Measurements from ENCODE around the gene ACOX1. TPM values are rescaled to one million over a fixed set of nuclear protein-coding genes. Genes with fewer than 3 reads are reported as not detected.

Gene ACOX1
- total and polyA plus RNA-seq, 4 donors, result 33.3 to 293 (median 63.4) TPM

DNA sequence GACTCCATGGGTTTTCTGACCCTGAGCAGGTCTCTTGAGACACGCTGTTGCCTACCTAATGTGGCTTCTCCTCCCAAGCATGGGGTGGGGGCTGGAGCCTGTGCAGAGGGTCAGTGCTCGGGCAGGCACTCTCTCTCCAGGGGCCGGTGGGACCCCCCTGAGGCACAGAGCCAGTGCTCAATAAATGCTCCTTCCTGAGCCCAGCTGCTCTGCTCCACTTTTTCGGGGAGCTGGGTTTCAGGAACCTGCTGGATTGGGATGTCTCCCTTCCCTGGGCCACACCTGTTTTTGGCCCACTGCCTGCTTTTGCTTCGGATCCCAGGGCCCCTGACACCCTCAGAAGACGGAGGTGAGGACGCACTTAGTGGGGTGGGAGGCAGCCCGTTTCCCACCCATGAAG, 80.9 kb downstream of the ACOX1 start:
- Histone ChIP-seq H3K9me3 (ENCODE audit: control insufficient read depth in 4 of 4, low read length in 3 of 4) (no peaks in the 10 kb centered on the region), H3K27ac (ENCODE audit: low read depth in 1 of 2, low read length in 2 of 2) (no peak overlapping the region), H3K36me3 (ENCODE audit: control insufficient read depth in 4 of 4, insufficient read depth in 3 of 4, low read depth in 1 of 4, low read length in 3 of 4) (peaks cover 6 to 26% (median 13%) of the 10 kb centered on the region in 4 donors), H3K9ac (ENCODE audit: low read depth in 1 of 2, low read length in 2 of 2) (no peak overlapping the region), H3K4me1 (ENCODE audit: control insufficient read depth in 4 of 4, insufficient read depth in 4 of 4, low read length in 3 of 4) (peaks cover 3 to 40% (median 28%) of the 10 kb centered on the region in 4 donors), H3K4me3 (ENCODE audit: low read depth in 1 of 3, low read length in 3 of 3) (no peak overlapping the region), H3K27me3 (ENCODE audit: control insufficient read depth in 4 of 4, insufficient read depth in 4 of 4, low read length in 3 of 4) (no peaks in the 10 kb centered on the region)
- TF ChIP-seq HNF4G (IDR thresholded peaks at IDR 0.05) (no peak), MAX (IDR thresholded peaks at IDR 0.05) (no peak), YY1 (IDR thresholded peaks at IDR 0.05) (no peak), HNF4A (conservative IDR thresholded peaks at IDR 0.05) (no peak)
- WGBS, result 91% methylated on average over 8 of the region's 8 CpGs
- no peak for DNase-seq (ENCODE audit: low spot score)

- Histone ChIP-seq H3K4me1 (ENCODE audit: control insufficient read depth in 4 of 4, insufficient read depth in 4 of 4, low read length in 3 of 4) (peaks cover 3 to 43% (median 30%) of the 10 kb centered on the region in 4 donors), H3K27ac (ENCODE audit: low read depth in 1 of 2, low read length in 2 of 2) (peak overlapping the region; percentile 78 to 83), H3K9me3 (ENCODE audit: control insufficient read depth in 4 of 4, low read length in 3 of 4) (no peaks in the 10 kb centered on the region), H3K27me3 (ENCODE audit: control insufficient read depth in 4 of 4, insufficient read depth in 4 of 4, low read length in 3 of 4) (no peaks in the 10 kb centered on the region), H3K4me3 (ENCODE audit: low read depth in 1 of 3, low read length in 3 of 3) (peak overlapping the region in 1 of 3 donors; percentile 69), H3K36me3 (ENCODE audit: control insufficient read depth in 4 of 4, insufficient read depth in 3 of 4, low read depth in 1 of 4, low read length in 3 of 4) (peaks cover 6 to 26% (median 13%) of the 10 kb centered on the region in 4 donors), H3K9ac (ENCODE audit: low read depth in 1 of 2, low read length in 2 of 2) (no peak overlapping the region)
- TF ChIP-seq ATF3 (IDR thresholded peaks at IDR 0.05), result no peak
- 75% methylated on average over 37 of the region's 37 CpGs for WGBS
- no peak for DNase-seq (ENCODE audit: low spot score)
Measured at GRCh38 chr17:75897160-75898019, 81.6 kb downstream of the ACOX1 start.

DNA sequence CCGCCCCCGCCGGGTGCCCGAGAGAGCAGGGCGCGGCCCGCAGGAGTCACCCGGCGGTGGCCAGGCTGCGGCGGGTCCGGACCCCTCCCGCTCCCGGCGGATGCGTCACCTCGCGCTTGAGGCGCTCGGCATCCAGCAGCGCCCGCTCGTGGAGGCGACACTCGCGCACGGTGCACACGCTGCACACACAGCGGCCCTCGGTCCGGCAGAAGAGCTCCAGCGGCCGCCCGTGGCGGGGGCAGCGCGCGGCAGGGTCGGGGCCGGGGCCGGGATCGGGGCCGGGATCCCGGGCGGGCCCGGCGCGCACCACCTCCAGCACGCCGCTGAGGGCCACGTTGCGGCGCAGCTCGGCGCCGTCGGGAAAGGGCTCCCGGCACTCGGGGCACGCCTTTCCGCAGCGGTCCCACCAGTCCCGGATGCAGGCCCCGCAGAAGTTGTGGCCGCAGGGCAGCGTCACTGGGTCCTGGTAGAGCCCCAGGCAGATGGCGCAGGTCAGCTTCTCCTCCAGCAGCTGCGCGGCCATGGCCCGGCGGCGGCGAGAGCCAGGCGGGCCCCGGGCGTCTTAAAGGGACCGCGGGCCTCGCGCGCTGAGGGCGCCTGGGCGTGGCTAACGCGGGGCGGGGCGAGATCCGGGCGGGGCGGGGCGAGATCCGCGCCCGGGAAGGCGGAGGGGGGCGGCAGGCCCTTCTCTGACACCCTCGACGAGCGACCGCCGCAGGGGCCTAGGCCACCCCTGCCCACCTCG, 82.4 kb downstream of the ACOX1 start, which contains the start of gene TRIM65:
Gene TRIM65 (minus strand): TSS at position 537 of the 745 bp plus-strand sequence. CDS start 14 bp downstream, at position 523.
- no peaks in the 10 kb centered on the region for H3K27me3 ChIP-seq (ENCODE audit: control insufficient read depth in 4 of 4, insufficient read depth in 4 of 4, low read length in 3 of 4)
- 2% methylated on average over 102 of the region's 102 CpGs for WGBS
- H3K9ac ChIP-seq (ENCODE audit: low read depth in 1 of 2, low read length in 2 of 2), result peak within 1 kb of the TSS in 1 of 2 donors; percentile 76
- no peaks in the 10 kb centered on the region for H3K9me3 ChIP-seq (ENCODE audit: control insufficient read depth in 4 of 4, low read length in 3 of 4)
- peaks cover 7 to 48% (median 36%) of the 10 kb centered on the region in 4 donors for H3K4me1 ChIP-seq (ENCODE audit: control insufficient read depth in 4 of 4, insufficient read depth in 4 of 4, low read length in 3 of 4)
- peaks cover 5 to 22% (median 13%) of the 10 kb centered on the region in 4 donors for H3K36me3 ChIP-seq (ENCODE audit: control insufficient read depth in 4 of 4, insufficient read depth in 3 of 4, low read depth in 1 of 4, low read length in 3 of 4)
- peak within 1 kb of the TSS; percentile 69 to 73 (median 72) for H3K4me3 ChIP-seq (ENCODE audit: low read depth in 1 of 3, low read length in 3 of 3)
- peak within 1 kb of the TSS; percentile 78 to 83 for H3K27ac ChIP-seq (ENCODE audit: low read depth in 1 of 2, low read length in 2 of 2)
- TF ChIP-seq, protein P1, sequence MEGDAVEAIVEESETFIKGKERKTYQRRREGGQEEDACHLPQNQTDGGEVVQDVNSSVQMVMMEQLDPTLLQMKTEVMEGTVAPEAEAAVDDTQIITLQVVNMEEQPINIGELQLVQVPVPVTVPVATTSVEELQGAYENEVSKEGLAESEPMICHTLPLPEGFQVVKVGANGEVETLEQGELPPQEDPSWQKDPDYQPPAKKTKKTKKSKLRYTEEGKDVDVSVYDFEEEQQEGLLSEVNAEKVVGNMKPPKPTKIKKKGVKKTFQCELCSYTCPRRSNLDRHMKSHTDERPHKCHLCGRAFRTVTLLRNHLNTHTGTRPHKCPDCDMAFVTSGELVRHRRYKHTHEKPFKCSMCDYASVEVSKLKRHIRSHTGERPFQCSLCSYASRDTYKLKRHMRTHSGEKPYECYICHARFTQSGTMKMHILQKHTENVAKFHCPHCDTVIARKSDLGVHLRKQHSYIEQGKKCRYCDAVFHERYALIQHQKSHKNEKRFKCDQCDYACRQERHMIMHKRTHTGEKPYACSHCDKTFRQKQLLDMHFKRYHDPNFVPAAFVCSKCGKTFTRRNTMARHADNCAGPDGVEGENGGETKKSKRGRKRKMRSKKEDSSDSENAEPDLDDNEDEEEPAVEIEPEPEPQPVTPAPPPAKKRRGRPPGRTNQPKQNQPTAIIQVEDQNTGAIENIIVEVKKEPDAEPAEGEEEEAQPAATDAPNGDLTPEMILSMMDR (IDR thresholded peaks at IDR 0.05; ENCODE audit: low read depth, low read length, missing input control), result peak; percentile 13
- TF ChIP-seq RAD21 (IDR thresholded peaks at IDR 0.05), result peak in 1 of 2 donors; percentile 31
- peak; percentile 55 for TF ChIP-seq YY1 (IDR thresholded peaks at IDR 0.05)
- no peak for TF ChIP-seq MAX (IDR thresholded peaks at IDR 0.05)
- no peak for TF ChIP-seq REST (IDR thresholded peaks at IDR 0.05)
- no peak for TF ChIP-seq FOXA2 (IDR thresholded peaks at IDR 0.05)
- TF ChIP-seq HNF4G (IDR thresholded peaks at IDR 0.05), result no peak
- TF ChIP-seq RXRA (IDR thresholded peaks at IDR 0.05), result no peak
- no peak for TF ChIP-seq TAF1 (conservative IDR thresholded peaks at IDR 0.05)
- DNase-seq (ENCODE audit: low spot score), result peak; percentile 87
